ENCODE measurements around the gene TNPO2.

GRCh38 chr19:12711187-12711586 lies 12.5 kb downstream of the TNPO2 start:
- no peak for TF ChIP-seq CTCF (IDR thresholded peaks at IDR 0.05; ENCODE audit: borderline replicate concordance, extremely low read depth, low read length, poor library complexity, severe bottlenecking)
- no peak for TF ChIP-seq EZH2 (IDR thresholded peaks at IDR 0.05; ENCODE audit: borderline replicate concordance, low read depth, low read length, severe bottlenecking)

Data from DND-41 (cell line).